AG10803 (cell line): ENCODE data around the gene RGS12.

Source experiments
- DNase-seq: peaks from one replicate; pipeline ENCODE4 v3.0.0; 2010; ENCODE audit warnings: low read depth
- H3K4me3 ChIP-seq: 2 replicates; pipeline ENCODE4 v1.5.1; 2011; ENCODE audit warnings: mild to moderate bottlenecking, low read length, control low read depth
- CTCF ChIP-seq: conservative IDR thresholded peaks from 2 replicates; pipeline ENCODE4 v1.5.1; 2011; ENCODE audit warnings: mild to moderate bottlenecking, low read length, control low read depth, inconsistent platforms

RGS12 gene

GRCh38 chr4:3310301-3311094, 17.7 kb downstream of the RGS12 start:
- H3K4me3 ChIP-seq = no peak overlapping the region
- no peak for TF ChIP-seq CTCF
- DNase-seq = no peak

GRCh38 chr4:3311095-3311372, 18.2 kb downstream of the RGS12 start:
- TF ChIP-seq CTCF = no peak
- no peak for DNase-seq
- H3K4me3 ChIP-seq = no peak overlapping the region

GRCh38 chr4:3311489-3312171, 18.8 kb downstream of the RGS12 start:
- TF ChIP-seq CTCF = no peak
- no peak for DNase-seq
- no peak overlapping the region for H3K4me3 ChIP-seq

- no peak for TF ChIP-seq CTCF
- no peak overlapping the region for H3K4me3 ChIP-seq
- DNase-seq = no peak
These were observed 19.5 kb downstream of the RGS12 start for GRCh38 chr4:3312362-3312761.

GRCh38 chr4:3313139-3313538, 20.3 kb downstream of the RGS12 start:
- TF ChIP-seq CTCF = no peak

GRCh38 chr4:3313556-3314228, 20.9 kb downstream of the RGS12 start:
- TF ChIP-seq CTCF = no peak
- H3K4me3 ChIP-seq = no peak overlapping the region
- DNase-seq = no peak

More at GRCh38 chr4:3313139-3313538, 20.3 kb downstream of the RGS12 start:
- no peak for DNase-seq
- no peak overlapping the region for H3K4me3 ChIP-seq
